Activated effector memory CD4-positive, alpha-beta T cell treated with anti-CD3 and anti-CD28 coated beads, Interleukin-2, amount 50 U/mL, for 16 hours (primary cell): ENCODE data around the gene NPHP4.

Experiments used
- DNase-seq: peaks from one replicate; pipeline ENCODE4 v3.0.0-alpha.2; 2020

Gene NPHP4

DNA sequence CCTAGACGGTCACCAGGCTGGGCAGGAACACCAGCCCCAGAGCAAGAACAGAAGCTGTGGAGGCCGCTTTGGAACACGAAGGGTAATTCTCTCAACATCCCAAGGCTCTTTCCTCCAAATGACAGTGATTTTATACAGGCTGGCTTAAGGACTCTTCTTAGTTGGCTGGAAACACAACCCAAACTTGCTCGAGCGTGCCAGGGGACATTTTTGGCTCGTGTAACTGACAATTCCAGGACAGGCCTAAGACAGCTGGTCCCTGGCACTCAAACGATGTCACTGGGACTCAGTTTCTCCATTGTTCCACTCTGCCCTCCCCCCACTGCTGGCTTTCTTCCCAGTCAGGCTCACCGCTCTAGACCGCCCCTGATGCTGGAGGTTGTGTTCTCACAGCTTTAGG is 164.7 kb downstream of the NPHP4 start:
- DNase-seq = no peak

DNA sequence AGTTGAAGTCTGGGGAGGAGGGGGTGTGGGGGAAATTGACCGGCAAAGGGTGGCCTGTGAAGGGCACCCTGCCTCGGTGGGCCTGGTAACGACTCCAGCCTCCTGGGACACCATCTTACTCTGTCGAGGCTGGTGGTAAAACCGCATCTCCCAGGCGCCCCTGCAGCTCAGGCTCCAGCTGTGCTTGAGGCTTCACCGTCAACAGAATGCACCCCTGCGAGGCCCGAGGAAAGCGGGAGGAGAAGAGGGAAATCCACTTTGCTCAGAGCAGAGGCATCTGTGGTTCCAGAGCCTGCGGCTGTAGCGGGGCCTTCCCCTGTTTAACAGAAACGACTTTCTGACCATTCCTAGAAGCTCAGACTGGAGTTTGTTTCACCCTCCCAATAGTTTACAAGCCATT is 165.6 kb downstream of the NPHP4 start:
- no peak for DNase-seq

DNA sequence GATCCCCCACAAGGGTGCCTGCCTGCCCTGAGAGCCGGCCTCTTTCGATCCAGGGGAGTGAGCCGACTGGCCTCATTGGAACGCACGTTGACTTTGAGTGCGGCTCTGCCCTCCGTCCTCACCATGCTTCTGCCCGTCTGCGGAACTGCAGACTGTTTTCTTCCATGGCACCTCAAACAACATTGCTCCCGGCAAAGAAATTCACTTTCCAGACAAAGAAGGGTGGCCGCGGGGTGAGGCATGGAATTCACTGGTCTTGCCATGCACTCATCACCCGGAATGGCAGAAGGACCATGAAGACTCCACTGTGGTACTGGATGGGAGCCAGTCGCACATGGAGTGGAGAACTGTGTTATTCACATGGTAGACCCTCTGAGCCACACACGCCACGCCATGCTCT is 169.5 kb downstream of the NPHP4 start:
- DNase-seq = no peak

DNA sequence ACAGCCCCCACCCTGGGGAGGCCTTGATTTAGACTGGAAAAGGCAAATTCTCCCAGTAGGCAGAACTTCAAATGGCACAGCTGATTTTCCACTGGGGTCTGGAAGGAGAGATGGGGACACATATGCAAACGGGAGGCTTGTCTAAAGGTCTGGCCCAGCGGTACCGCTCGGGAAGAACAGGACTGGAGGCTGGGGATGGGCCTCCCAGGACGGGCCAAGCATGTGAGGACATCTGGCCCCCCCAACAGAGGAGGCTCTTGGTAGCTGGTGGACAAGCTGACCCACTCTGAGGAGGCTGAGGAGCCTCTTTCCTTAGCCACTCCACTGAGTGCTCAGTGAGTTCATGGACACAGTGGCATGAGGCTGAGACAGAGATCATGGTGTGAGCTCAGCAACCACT is 170.0 kb downstream of the NPHP4 start:
- no peak for DNase-seq

DNA sequence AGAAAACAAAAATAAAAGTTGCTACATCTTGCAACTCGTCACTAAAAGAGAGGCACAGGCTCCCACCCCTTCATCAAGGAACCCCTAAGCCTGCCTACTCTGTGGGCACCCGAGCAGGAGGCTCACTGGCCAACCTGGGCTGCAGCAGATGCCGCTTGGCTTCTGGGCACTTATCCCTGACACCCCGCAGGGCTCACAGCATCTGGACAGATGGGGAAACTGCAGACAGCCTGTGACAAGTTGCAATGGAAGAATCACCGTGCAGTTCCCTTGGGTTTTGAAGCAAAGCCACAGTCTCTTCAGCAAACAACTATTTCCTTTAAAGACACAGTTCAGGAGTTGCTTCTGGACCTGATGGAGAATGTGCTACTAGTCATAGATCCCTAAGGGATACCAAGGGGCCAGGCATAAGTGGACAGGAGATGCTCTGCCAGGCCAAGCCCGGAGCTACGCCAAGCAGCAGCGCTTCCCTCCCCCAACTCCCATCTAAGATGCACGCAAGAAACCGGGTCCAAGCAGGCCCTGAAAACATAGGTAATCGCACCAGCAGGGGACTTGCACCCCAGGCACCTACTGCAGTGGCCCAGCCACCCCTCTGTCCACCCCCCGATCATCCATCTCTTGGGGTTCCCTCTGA is 170.6 kb downstream of the NPHP4 start:
- no peak for DNase-seq

DNA sequence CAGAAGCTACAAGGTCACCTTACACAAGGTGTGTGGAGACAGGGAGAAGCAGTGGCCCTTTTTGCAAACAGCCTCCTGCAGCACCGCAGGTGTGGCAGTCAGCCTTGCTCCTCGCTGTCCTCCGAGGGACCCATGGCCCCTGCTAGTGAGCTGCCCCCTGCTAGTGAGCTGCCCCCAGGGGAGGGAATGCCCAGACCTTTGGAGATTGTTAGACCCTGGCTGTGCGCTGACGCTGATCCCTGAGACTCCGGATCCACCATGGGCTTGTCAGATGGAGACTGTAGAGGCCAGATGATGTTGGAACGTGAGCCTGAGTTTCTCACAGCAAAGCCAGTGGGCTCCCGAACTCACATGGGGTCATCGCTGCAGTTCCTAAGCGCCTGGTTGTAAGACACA is 172.2 kb downstream of the NPHP4 start:
- no peak for DNase-seq

DNA sequence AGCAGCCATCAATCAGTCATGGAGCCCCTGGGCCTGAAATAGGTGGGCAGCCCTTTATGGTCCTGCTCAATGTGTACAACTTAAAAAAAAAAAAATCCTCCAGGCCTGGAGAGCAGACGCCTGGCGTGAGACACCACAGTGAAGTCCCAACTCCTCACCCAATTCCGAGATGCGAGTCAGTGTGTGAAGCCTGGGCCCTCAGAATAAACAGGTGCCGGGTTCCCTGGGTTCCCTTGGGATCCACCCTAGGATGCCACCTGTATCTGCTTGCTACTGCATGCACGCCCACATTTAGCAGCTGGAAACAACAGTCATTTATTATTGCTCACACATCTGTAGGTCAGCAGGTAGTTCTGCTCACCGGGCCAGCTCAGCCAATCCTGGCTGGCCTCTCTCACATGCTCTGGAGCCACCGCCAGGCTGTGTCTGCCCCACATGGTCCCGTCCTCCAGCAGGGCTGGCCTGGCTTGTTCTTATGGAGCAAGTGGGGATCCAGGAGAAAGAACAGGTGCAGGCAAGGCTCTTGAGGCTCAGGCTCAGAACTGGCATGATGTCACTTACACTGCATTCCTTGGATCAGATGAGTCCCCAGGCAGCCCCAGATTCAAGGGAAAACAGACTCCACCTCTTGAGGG is 172.7 kb downstream of the NPHP4 start:
- DNase-seq = no peak

DNA sequence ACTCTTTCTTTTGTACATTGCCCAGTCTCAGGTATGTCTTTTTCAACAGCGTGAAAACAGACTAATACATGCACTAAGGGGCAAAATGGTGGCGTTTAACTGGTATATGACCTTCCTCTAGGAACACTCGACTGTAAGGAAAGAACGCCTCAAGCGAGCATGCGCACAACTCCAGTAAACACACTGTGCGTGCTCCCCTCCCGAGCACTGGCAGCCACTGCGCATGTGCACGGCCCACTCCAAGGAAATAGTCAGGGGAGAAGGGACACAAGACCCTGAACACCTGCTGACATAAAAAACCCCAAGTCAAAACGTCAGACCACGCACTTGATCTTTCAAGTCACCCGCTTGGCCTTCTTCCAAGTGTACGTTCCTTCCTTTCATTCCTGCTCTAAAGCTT is 173.5 kb downstream of the NPHP4 start:
- DNase-seq = no peak

DNA sequence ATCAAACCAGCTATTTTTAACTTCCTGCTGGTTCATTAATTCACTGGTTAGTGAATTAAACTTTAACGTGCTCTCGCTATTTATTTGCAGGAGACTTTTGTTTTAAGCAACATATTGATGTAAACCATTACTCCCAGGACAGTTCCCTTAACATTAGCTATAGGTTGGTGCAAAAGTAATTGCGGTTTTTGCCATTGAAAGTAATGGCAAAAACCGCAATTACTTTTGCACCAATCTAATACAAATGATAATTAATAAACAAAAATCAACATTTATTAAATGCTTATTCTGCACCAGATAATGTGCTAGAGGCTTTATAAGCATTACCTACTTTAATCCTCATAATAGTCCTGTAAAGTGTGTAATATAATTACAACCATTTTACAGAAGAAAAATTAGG is 176.5 kb downstream of the NPHP4 start:
- DNase-seq = no peak

DNA sequence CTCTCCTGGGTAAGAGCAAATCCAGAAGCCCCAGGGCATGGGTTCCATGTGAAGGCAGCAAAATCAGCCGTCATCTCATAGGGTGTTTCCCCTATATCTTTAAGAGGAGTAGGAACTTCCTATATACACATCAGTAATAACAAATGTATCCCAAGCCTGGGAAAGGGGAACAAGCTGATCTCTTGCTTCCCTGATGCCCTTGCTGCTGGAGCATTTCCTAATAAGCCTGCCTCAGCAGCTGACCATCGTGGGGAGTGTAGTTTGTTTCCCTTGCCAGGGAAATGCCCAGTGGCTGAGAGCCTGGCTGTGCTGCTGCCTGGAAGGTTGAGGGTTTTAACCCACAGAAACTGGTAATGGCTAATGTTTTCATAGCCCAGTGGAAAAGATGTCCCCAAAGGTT is 177.0 kb downstream of the NPHP4 start:
- DNase-seq = no peak

DNA sequence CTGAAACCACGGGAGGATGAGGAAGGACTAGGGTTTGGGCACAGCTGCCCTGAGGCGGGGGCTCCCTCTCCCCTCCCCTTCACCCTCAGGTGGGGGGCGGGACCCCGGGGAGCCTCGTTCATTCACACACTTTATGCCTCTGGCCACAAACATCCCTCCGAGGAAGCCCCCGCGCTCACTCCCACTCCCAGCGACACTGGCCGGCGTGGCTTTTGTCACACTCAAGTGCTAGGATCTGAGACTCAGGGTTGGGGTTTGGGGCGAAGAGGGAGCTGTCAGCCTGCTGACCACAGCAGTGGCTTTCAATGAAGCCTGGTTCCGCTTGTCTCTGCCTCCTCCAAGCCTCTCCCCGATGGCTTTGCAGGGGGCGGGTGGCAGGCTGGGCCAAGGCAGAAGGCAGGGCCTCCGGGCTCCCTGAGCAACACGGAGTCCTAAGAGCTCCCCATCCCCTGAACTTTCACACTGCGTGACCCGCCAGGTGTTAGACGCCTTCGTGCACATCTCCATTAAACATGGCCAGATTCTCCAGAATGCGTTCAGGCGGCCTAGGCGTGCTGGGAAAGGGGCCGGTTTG is 178.1 kb downstream of the NPHP4 start:
- DNase-seq = no peak

DNA sequence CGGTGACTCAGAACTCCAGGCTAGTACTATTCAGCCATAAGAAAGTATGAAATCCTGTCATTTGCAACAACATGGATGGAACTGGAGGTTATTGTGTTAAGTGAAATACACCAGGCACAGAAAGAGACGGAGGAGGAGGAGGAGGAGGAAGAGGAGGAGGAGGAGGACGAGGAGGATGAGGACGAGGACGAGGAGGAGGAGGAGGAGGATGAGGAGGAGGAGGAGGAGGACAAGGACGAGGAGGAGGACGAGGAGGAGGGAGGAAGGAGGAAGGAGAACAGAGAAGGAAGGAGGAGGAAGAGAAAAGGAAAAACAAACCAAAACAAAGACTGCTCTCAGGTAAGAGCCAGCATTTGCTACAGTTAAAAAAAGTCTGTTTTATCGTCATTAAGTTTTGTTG is 178.7 kb downstream of the NPHP4 start:
- DNase-seq = no peak
